GM19324 (cell line): ENCODE measurements around the gene UBR4.
"Not testable (repeated sequence)": the region's sequence is repeated elsewhere in the genome, so short reads cannot be mapped to it uniquely, and the experiment has no call there.

Source experiments
- ATAC-seq: cut with Tn5 transposase; IDR thresholded peaks from one replicate; pipeline ENCODE4 v1.9.1; 2021; ENCODE audit warnings: mild to moderate bottlenecking, moderate library complexity; ENCODE audit not compliant: unreplicated experiment, low FRiP score

UBR4 gene

GRCh38 chr1:19220991-19221390, 10.9 kb upstream of the UBR4 start:
- no peak for ATAC-seq

- no peak for ATAC-seq
These were observed 10.2 kb upstream of the UBR4 start for GRCh38 chr1:19220080-19220846.

- ATAC-seq: no peak
These were observed 9.4 kb upstream of the UBR4 start for GRCh38 chr1:19219451-19219850.

- not testable (repeated sequence) for ATAC-seq
These were observed 6.5 kb upstream of the UBR4 start for GRCh38 chr1:19216585-19216984.

- ATAC-seq: no peak
These were observed 3.5 kb upstream of the UBR4 start for GRCh38 chr1:19213580-19213979.

GRCh38 chr1:19212167-19212566, 2.1 kb upstream of the UBR4 start:
- ATAC-seq: no peak

GRCh38 chr1:19210772-19211549, 895 bp upstream of the UBR4 start:
- ATAC-seq: no peak

- ATAC-seq: peak; percentile 32
These were observed 552 bp downstream of the UBR4 start for GRCh38 chr1:19209439-19209989.

- no peak for ATAC-seq
These were observed 1.2 kb downstream of the UBR4 start for GRCh38 chr1:19208710-19209438.

GRCh38 chr1:19206947-19207346, 3.1 kb downstream of the UBR4 start:
- no peak for ATAC-seq

GRCh38 chr1:19205845-19206244, 4.2 kb downstream of the UBR4 start:
- ATAC-seq: no peak

- no peak for ATAC-seq
These were observed 4.7 kb downstream of the UBR4 start for GRCh38 chr1:19205403-19205802.

- no peak for ATAC-seq
These were observed 5.4 kb downstream of the UBR4 start for GRCh38 chr1:19204446-19205266.

- ATAC-seq: no peak
These were observed 6.6 kb downstream of the UBR4 start for GRCh38 chr1:19203440-19203839.

GRCh38 chr1:19202396-19202795, 7.7 kb downstream of the UBR4 start:
- no peak for ATAC-seq

- ATAC-seq: no peak
These were observed 10.0 kb downstream of the UBR4 start for GRCh38 chr1:19199969-19200604.

- no peak for ATAC-seq
These were observed 10.6 kb downstream of the UBR4 start for GRCh38 chr1:19199329-19199968.

- no peak for ATAC-seq
These were observed 11.2 kb downstream of the UBR4 start for GRCh38 chr1:19198820-19199219.

- no peak for ATAC-seq
These were observed 12.2 kb downstream of the UBR4 start for GRCh38 chr1:19197845-19198244.
